ENCODE results near the gene TTC34. TPM values are rescaled to one million over a fixed set of nuclear protein-coding genes. Genes with fewer than 3 reads are reported as not detected.

Gene TTC34
- total RNA-seq, 1 donor from 2014 or later = 0.09 TPM

- Histone ChIP-seq H3K4me3 (no peak overlapping the region), H3K4me1 (no peaks in the 10 kb centered on the region), H3F3A (ENCODE audit: low read depth) (no peaks in the 10 kb centered on the region), H4K20me1 (ENCODE audit: low read depth) (no peaks in the 10 kb centered on the region), H2AFZ (replicated peaks) (no peak overlapping the region), H3K4me2 (no peak overlapping the region), H3K79me2 (ENCODE audit: low read depth) (no peaks in the 10 kb centered on the region), H3K9me3 (ENCODE audit: low read depth) (no peaks in the 10 kb centered on the region), H3K9ac (no peak overlapping the region), H3K27ac (no peak overlapping the region), H3K27me3 (no peaks in the 10 kb centered on the region), H3K36me3 (no peaks in the 10 kb centered on the region)
- no peaks in the 10 kb centered on the region for H3K36me3 Mint-ChIP-seq
- DNase-seq (ENCODE audit: low spot score) = no peak
- peaks cover 11% of the 10 kb centered on the region for H3K9me3 Mint-ChIP-seq
- H3K4me1 Mint-ChIP-seq = no peaks in the 10 kb centered on the region
- no peak for TF ChIP-seq EZH2phosphoT487 (IDR thresholded peaks at IDR 0.05)
- no peak for TF ChIP-seq EZH2 (IDR thresholded peaks at IDR 0.05)
- no peak for TF ChIP-seq CTCF (IDR thresholded peaks at IDR 0.05)
- H3K27me3 Mint-ChIP-seq (ENCODE audit: insufficient read depth, low read depth) = peaks cover 3% of the 10 kb centered on the region
- no peak overlapping the region for H3K4me3 Mint-ChIP-seq
- no peak overlapping the region for H3K27ac Mint-ChIP-seq
Measured at GRCh38 chr1:2824999-2825398, 23.5 kb upstream of the TTC34 start.

- Histone ChIP-seq H3K79me2 (ENCODE audit: low read depth) (no peaks in the 10 kb centered on the region), H4K20me1 (ENCODE audit: low read depth) (no peaks in the 10 kb centered on the region), H3K9ac (no peak overlapping the region), H3K9me3 (ENCODE audit: low read depth) (no peaks in the 10 kb centered on the region), H3K4me2 (no peak overlapping the region), H3F3A (ENCODE audit: low read depth) (no peaks in the 10 kb centered on the region), H3K36me3 (no peaks in the 10 kb centered on the region), H3K4me1 (no peaks in the 10 kb centered on the region), H3K27me3 (no peaks in the 10 kb centered on the region), H3K27ac (no peak overlapping the region), H3K4me3 (no peak overlapping the region), H2AFZ (replicated peaks) (no peak overlapping the region)
- H3K4me3 Mint-ChIP-seq = no peak overlapping the region
- DNase-seq (ENCODE audit: low spot score) = no peak
- H3K36me3 Mint-ChIP-seq = no peaks in the 10 kb centered on the region
- no peaks in the 10 kb centered on the region for H3K4me1 Mint-ChIP-seq
- no peak overlapping the region for H3K27ac Mint-ChIP-seq
- H3K9me3 Mint-ChIP-seq = peaks cover 17% of the 10 kb centered on the region
- H3K27me3 Mint-ChIP-seq (ENCODE audit: insufficient read depth, low read depth) = peaks cover 9% of the 10 kb centered on the region
- TF ChIP-seq CTCF (IDR thresholded peaks at IDR 0.05) (no peak), EZH2 (IDR thresholded peaks at IDR 0.05) (no peak)
Measured at GRCh38 chr1:2823921-2824610, 22.6 kb upstream of the TTC34 start.

GRCh38 chr1:2822621-2823145, 21.2 kb upstream of the TTC34 start:
- H3K36me3 Mint-ChIP-seq = no peaks in the 10 kb centered on the region
- Histone ChIP-seq H2AFZ (replicated peaks) (no peak overlapping the region), H3K4me1 (no peaks in the 10 kb centered on the region), H3K79me2 (ENCODE audit: low read depth) (no peaks in the 10 kb centered on the region), H3F3A (ENCODE audit: low read depth) (no peaks in the 10 kb centered on the region), H3K4me3 (no peak overlapping the region), H3K4me2 (no peak overlapping the region), H3K9ac (no peak overlapping the region), H3K27me3 (no peaks in the 10 kb centered on the region), H4K20me1 (ENCODE audit: low read depth) (no peaks in the 10 kb centered on the region), H3K36me3 (no peaks in the 10 kb centered on the region), H3K9me3 (ENCODE audit: low read depth) (no peaks in the 10 kb centered on the region), H3K27ac (no peak overlapping the region)
- no peaks in the 10 kb centered on the region for H3K4me1 Mint-ChIP-seq
- no peak for TF ChIP-seq EZH2 (IDR thresholded peaks at IDR 0.05)
- no peak for TF ChIP-seq EZH2phosphoT487 (IDR thresholded peaks at IDR 0.05)
- no peak for TF ChIP-seq CTCF (IDR thresholded peaks at IDR 0.05)
- no peak for DNase-seq (ENCODE audit: low spot score)
- H3K9me3 Mint-ChIP-seq = peaks cover 14% of the 10 kb centered on the region
- peaks cover 16% of the 10 kb centered on the region for H3K27me3 Mint-ChIP-seq (ENCODE audit: insufficient read depth, low read depth)
- no peak overlapping the region for H3K27ac Mint-ChIP-seq
- no peak overlapping the region for H3K4me3 Mint-ChIP-seq

Data from neural progenitor cell (in vitro differentiated cells).